Lung (tissue), 12 donors: Measurements from ENCODE around the gene XYLB. TPM values are rescaled to one million over a fixed set of nuclear protein-coding genes. Genes with fewer than 3 reads are reported as not detected.
A peak's percentile ranks its signal among the peaks of the same experiment; 100 is the strongest.

Source experiments
- ATAC-seq: fragments of 200-7000 bp; cut with Tn5 transposase; one replicate; pipeline ENCODE4 v1.9.1; 2020; ENCODE audit warnings: moderate number of reproducible peaks; ENCODE audit not compliant: insufficient read depth, low FRiP score
- DNase-seq, 3 donors: peaks; one replicate each; pipeline ENCODE4 v3.0.0-alpha.2; 2013 to 2017
- H3K27ac ChIP-seq, 2 donors: one replicate each; pipeline ENCODE4 v1.5.1; 2013; ENCODE audit warnings: mild to moderate bottlenecking in 2 of 2, moderate library complexity in 2 of 2, control low read depth in 1 of 2, inconsistent platforms in 1 of 2, low read depth in 1 of 2, low read length in 1 of 2
- H3K27me3 ChIP-seq, 3 donors: one replicate each; pipeline ENCODE4 v1.5.1; 2013; ENCODE audit warnings: low read length in 2 of 3; ENCODE audit not compliant: control insufficient read depth in 3 of 3, insufficient read depth in 3 of 3
- H3K36me3 ChIP-seq, 4 donors: one replicate each; pipeline ENCODE4 v1.5.1; 2013; ENCODE audit warnings: low read length in 4 of 4, mild to moderate bottlenecking in 1 of 4, moderate library complexity in 1 of 4; ENCODE audit not compliant: control insufficient read depth in 4 of 4, insufficient read depth in 4 of 4
- H3K4me1 ChIP-seq, 5 donors: one replicate each; pipeline ENCODE4 v1.5.1; 2013; ENCODE audit warnings: low read length in 5 of 5, mild to moderate bottlenecking in 2 of 5, moderate library complexity in 1 of 5; ENCODE audit not compliant: control insufficient read depth in 5 of 5, insufficient read depth in 5 of 5
- H3K4me3 ChIP-seq: one replicate; pipeline ENCODE4 v1.5.1; 2013; ENCODE audit warnings: mild to moderate bottlenecking, control low read depth, moderate library complexity
- H3K9ac ChIP-seq, 2 donors: one replicate each; pipeline ENCODE4 v1.5.1; 2013; ENCODE audit warnings: low read length in 2 of 2, control low read depth in 1 of 2; ENCODE audit not compliant: insufficient read depth in 1 of 2
- H3K9me3 ChIP-seq, 4 donors: one replicate each; pipeline ENCODE4 v1.5.1; 2013; ENCODE audit warnings: low read length in 3 of 4, mild to moderate bottlenecking in 1 of 4, moderate library complexity in 1 of 4; ENCODE audit not compliant: control insufficient read depth in 4 of 4, insufficient read depth in 3 of 4
- WGBS, 2 donors: extraction: QIAGEN DNeasy Blood & Tissue Kit; methylation state at CpG; one replicate each; pipeline ENCODE4 v1.1.7; 2013; 5-methylcytosine and 5-hydroxymethylcytosine counted together
- polyA plus RNA-seq, 2 donors: library from polyadenylated mRNA; stranded (reverse); fragments of 200-250 nt; gene quantifications; one replicate each; pipeline ENCODE4 v1.2.1, GENCODE V29; 2013
- total RNA-seq, 2 donors: library from RNA; depleted of rRNA in 1 of 2; stranded (reverse); fragments of >200 nt in 1 of 2; gene quantifications; one replicate each; pipeline ENCODE4 v1.2.1, GENCODE V29; 2014 to 2021
- TF ChIP-seq, protein P1 (sequence below): IDR thresholded peaks from 2 replicates; pipeline ENCODE4 v1.5.1; 2012; ENCODE audit warnings: mild to moderate bottlenecking; ENCODE audit errors: control extremely low read depth, extremely low read depth
- donor health status: control.
- donor health status: control.
- donor health status: Bipolar disorder and iron deficiency.
- donor health status: healthy.
- donor health status: DM: yes; HTN: yes; CAD: no.

The XYLB gene
- total and polyA plus RNA-seq, 4 donors, result 0.89 to 5.8 (median 3.2) TPM

DNA sequence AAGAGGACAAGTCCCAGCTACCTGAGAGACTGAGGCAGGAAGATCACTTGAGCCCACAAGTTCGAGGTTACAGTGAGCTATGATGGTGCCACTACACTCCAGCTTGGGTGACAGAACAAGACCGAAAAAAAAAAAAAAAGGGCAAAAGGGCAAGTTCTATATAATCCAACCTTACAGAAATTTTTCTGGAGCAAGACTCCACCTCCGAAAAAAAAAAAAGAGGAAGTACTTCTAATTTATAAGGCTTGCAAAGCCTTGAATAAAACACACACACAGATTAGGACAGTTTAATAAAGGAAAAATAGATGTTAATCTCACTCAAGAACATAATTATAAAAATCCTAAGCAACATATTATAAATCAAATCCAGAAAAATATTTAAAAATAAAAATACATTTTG lies 14.4 kb upstream of the XYLB start:
- no peaks in the 10 kb centered on the region for H3K4me1 ChIP-seq
- no peaks in the 10 kb centered on the region for H3K27me3 ChIP-seq
- no peak overlapping the region for H3K4me3 ChIP-seq
- 13 to 40% methylated on average over 3 of the region's 3 CpGs for WGBS, 2 donors
- H3K36me3 ChIP-seq, result no peaks in the 10 kb centered on the region
- H3K9me3 ChIP-seq, result peaks cover 0 to 2% (median 0%) of the 10 kb centered on the region in 4 donors
- ATAC-seq, result no peak
- H3K27ac ChIP-seq, result no peak overlapping the region
- TF ChIP-seq, protein P1, sequence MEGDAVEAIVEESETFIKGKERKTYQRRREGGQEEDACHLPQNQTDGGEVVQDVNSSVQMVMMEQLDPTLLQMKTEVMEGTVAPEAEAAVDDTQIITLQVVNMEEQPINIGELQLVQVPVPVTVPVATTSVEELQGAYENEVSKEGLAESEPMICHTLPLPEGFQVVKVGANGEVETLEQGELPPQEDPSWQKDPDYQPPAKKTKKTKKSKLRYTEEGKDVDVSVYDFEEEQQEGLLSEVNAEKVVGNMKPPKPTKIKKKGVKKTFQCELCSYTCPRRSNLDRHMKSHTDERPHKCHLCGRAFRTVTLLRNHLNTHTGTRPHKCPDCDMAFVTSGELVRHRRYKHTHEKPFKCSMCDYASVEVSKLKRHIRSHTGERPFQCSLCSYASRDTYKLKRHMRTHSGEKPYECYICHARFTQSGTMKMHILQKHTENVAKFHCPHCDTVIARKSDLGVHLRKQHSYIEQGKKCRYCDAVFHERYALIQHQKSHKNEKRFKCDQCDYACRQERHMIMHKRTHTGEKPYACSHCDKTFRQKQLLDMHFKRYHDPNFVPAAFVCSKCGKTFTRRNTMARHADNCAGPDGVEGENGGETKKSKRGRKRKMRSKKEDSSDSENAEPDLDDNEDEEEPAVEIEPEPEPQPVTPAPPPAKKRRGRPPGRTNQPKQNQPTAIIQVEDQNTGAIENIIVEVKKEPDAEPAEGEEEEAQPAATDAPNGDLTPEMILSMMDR, result no peak
- no peak overlapping the region for H3K9ac ChIP-seq
- no peak for DNase-seq

DNA sequence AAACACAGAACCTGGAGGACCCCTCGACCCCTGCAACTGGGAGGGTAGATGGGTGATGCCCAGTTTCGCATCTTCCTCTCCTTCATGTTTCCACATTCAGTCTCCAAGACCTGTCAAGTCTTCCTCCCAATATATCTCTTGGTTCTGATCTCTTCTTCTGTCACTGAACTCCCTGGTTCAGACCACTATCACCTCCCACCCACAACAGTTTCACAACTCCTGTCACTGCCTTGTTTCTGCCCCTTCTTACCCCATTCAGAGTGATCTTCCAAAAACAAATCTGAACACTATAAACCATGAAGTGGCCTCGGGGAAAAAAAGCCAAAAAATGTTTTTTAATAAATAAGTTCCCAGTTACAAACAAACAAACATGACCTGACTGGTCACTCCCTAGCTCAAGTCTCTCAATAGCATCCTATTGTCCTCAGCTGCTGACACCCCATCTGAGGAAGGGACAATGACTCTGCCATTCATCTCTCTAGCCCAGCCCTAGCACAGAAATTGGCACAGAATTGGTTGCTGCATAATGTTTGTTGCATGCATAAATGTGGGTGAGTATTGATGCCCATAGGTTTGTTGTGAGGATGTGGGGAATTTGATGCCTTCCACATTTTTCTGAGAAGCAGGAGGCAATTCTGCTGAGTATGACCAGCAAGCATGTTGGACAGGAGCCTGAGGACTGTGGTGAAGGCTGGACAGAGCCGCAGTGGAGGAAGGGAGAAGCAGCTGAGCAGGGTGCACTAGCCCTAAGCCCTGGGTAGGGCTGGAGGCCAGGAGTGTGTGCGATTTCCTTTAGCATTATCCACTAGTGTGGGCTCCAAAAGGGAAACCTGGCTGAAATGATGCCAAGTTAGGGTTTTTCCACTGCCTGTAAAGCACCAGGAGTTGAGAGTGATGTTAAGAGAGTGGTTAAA lies 12.2 kb upstream of the XYLB start:
- Histone ChIP-seq H3K4me3 (no peak overlapping the region), H3K27me3 (no peaks in the 10 kb centered on the region), H3K36me3 (no peaks in the 10 kb centered on the region), H3K27ac (no peak overlapping the region), H3K4me1 (no peaks in the 10 kb centered on the region), H3K9ac (no peak overlapping the region), H3K9me3 (no peaks in the 10 kb centered on the region)
- ATAC-seq (no peak), DNase-seq (peak in 1 of 3 donors; percentile 5)
- 71 to 81% methylated on average over 5 of the region's 5 CpGs for WGBS, 2 donors
- TF ChIP-seq, protein P1, result no peak

DNA sequence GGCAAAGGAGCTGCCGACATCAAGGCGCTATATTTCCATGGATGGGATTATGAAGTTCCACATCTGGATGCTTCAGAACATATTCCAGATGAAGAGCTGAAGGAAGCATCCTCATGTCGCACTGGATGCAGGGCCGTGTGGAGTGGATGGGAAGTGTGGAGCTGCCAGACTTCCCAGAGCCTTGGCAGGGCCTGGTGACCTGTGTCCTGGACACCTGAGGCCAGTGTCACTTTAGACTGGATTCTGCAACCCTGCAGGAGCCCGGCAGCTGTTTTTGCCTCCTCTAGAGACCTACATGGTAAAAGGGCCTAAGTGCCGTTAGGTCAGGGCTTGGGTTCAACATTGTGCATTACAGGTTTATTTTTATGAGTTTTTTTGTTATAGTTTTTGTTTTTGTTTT lies 11.3 kb upstream of the XYLB start:
- TF ChIP-seq, protein P1, result no peak
- Histone ChIP-seq H3K4me1 (no peaks in the 10 kb centered on the region), H3K27me3 (no peaks in the 10 kb centered on the region), H3K4me3 (no peak overlapping the region), H3K9me3 (no peaks in the 10 kb centered on the region), H3K9ac (no peak overlapping the region), H3K27ac (no peak overlapping the region), H3K36me3 (no peaks in the 10 kb centered on the region)
- WGBS, 2 donors, result 82 to 96% methylated on average over 6 of the region's 6 CpGs
- no peak for DNase-seq
- no peak for ATAC-seq

DNA sequence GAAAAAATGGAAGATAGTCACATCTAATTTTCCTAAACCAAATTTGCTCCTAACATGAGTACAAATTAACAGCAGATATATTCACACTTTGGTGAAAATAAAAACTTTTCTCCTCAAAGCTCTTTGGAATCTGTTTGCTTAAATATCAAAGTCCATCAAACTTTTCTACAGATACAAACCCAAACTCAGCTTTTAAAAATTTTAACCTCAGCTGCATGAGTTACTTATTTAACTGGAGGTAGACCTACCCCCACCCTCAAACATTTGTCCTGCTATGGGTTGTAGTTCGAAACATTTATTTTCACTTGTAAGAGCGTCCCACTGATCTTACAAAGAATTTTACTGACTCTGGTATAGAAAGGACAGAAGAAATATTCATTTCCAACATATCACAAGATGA lies 8.9 kb upstream of the XYLB start:
- no peak overlapping the region for H3K9ac ChIP-seq
- peaks cover 0 to 3% (median 0%) of the 10 kb centered on the region in 4 donors for H3K9me3 ChIP-seq
- no peaks in the 10 kb centered on the region for H3K36me3 ChIP-seq
- 91 to 98% methylated on average over 2 of the region's 2 CpGs for WGBS, 2 donors
- H3K4me3 ChIP-seq, result no peak overlapping the region
- no peaks in the 10 kb centered on the region for H3K4me1 ChIP-seq
- H3K27ac ChIP-seq, result no peak overlapping the region
- TF ChIP-seq, protein P1, result no peak
- DNase-seq (no peak), ATAC-seq (no peak)
- H3K27me3 ChIP-seq, result no peaks in the 10 kb centered on the region
